Epithelial cell of prostate (primary cell): ENCODE measurements around the gene HYI.
"Not testable (repeated sequence)": the region's sequence is repeated elsewhere in the genome, so short reads cannot be mapped to it uniquely, and the experiment has no call there.

Experiments
- DNase-seq: peaks from one replicate; pipeline ENCODE4 v3.0.0-alpha.2; 2011; ENCODE audit warnings: low read depth, low spot score
- H3K27ac ChIP-seq: fragments of 450-650 bp; 2 replicates; pipeline ENCODE4 v1.5.1; 2017; ENCODE audit warnings: mild to moderate bottlenecking

HYI gene

DNA sequence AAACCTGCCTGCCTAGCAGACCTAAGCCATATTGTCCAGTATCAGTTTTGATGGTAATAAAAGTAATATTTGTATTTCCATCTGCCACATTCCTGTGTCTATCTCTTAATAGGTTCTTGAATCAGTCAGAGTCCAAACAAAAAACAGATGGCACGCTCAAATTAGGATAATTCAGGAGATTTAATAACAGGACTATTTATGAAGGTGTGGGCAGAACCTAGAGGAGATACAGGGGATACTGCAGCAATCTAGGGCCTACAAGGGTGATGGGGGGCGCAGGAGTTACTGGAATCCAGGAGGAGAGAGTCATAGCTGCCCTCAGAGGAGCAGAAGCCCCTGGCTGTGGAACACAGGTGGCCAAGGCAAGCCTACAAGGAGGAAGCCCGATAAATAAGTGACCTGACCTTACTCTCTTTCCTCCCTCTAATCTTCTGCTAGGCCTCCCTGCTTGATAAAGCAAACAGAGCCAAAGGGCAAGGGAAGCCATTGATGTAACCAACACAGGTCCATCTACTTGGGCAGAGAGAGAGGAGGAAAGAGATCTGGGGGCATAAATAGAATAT, 11.9 kb upstream of the HYI start:
- no peak for DNase-seq
- no peak overlapping the region for H3K27ac ChIP-seq

DNA sequence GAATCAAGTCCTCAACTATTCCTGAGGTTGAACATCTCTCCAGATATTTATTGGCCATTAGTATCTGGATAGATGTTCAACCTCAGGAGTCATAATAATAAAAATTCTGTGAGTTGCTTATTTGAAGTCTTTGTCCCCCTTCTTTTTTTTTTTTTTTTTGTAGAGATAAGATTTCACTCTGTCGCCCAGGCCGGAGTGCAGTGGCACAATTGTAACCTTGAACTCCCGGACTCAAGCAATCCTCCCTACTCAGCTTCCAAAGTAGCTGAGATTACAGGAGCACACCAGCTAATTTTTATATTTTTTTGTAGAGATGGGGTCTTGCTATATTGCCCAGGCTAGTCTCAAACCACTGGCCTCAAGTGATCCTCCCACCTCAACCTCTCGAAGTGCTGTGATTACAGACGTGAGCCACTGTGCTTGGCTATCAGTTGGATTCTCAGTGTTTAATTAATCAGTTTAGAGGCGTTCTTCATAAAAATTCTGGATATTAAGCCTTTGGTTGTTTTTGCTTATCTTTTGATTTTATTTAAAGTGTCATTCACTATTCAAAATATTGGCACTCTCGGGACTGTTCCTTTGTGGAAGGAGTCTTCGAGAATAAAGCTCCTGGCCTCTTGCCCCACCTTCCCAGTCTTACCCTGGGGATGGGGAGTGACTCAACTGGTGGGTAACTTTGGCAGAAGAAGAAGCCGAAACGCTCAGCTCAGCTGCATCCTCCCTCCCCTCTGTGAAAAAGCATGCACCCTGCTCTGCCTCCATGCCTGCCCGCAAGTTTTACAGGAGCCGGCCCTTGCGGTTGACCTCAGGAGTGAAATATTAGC, 11.2 kb upstream of the HYI start:
- H3K27ac ChIP-seq = no peak overlapping the region
- DNase-seq = no peak

DNA sequence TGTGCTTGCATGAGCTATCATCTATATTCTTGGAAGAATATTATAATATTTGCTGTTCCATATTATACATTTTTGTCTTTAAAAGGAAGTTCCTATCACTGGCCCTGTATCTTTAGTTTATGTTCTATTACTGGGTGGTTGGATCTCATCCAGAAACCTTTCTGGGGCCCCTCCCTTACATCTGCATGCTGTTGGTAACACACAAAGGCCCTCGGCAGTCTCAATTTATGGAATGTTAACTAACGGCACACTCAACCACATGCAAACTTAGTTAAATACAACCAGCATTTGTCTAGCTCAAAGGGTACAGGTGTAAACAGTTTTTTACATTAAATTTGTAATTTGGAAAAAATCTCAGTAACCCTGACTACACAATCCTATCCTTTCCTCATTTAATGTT, 9.7 kb upstream of the HYI start:
- no peak for DNase-seq
- H3K27ac ChIP-seq = no peak overlapping the region

- no peak overlapping the region for H3K27ac ChIP-seq
- DNase-seq = no peak
Measured at GRCh38 chr1:43460988-43461693, 7.4 kb upstream of the HYI start.

DNA sequence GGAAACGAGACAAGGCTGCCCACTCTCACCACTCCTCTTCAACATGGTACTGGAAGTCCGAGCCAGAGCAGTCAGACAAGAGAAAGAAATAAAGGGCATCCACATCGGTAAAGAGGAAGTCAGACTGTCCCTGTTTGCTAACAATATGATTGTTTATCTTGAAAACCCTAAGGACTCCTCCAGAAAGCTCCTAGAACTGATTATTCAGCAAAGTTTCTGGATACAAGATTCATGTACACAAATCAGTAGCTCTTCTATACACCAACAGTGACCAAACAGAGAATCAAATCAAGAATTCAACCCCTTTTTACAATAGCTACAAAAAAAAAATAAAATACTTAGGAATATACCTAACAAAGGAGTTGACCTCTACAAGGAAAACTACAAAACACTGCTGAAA, 4.6 kb upstream of the HYI start:
- not testable (repeated sequence) for DNase-seq, H3K27ac ChIP-seq

- peak overlapping the region; percentile 85 for H3K27ac ChIP-seq
- DNase-seq = no peak
Measured at GRCh38 chr1:43455213-43455889, 1.6 kb upstream of the HYI start.

- DNase-seq = peak; percentile 62
- peak overlapping the region; percentile 85 for H3K27ac ChIP-seq
Measured at GRCh38 chr1:43454270-43455011, 710 bp upstream of the HYI start.

DNA sequence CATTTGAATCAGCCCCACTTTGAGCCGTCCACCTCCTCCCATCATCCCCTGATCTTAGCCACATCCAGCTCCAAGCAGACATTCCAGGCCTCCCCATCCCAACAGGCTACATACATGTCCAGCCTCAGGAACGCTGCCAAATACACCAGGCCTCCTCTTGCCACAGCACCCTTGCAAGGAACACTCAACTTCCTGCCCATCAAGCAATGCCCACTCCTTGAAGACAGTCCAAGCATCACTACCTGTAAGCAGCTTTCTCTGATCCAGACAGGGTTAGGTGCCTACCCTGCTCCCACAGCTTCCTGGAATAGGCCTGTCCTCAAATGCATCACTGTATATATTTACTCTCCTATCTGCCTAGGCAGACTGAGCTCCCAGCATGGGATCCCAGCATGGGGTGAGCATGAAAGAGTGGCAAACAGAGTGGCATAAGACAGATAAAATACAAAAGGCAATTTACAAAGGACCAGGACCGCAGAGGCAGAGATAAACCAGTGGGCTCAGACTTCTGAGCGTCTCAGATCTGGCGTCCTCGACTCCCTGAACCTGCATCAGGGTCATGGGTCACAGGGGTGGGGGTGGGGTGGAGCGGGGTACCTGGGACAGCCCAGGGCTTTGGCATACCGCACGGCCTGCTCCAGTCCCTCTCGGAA, 816 bp downstream of the HYI start:
- peak overlapping the region; percentile 85 for H3K27ac ChIP-seq
- no peak for DNase-seq

DNA sequence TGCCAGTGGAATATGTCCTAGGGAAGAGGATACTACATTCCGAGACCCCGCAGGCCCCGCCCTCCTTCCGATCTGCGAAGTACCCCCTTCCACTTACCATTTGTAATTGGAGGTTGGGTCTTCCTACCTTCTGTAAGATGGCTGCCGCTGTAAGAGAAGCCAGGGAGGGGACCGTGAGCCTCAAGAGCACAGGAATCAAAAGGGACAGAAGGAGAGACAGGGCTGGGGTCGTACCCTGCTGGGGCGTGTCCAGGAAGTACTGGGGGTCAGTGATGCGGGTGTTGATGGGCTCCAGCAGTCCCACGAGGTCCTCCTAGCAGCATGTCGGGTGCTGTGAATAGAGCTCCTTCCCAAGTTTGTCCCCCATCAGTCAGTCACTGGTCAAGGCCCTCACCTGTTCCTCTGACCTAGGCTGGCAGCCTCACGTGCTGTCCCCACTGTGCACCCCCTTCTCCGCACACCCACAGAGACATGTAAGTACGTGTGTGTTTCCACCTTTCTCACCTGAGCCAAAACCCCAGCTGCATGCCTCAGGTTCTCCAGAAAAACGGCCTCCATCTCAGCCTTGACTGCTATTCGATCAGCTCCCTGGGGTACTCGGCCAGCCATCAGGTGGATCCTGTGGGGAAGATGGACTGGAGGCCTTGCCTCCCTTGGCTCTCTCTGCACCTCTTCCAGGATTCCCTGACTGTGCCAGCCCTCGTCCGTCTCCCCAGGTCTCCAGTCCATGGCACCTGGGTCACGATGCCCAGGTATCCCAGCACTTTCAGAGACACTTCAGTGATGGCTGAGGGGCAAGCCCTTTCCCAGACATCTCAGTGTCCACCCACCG, 1.8 kb downstream of the HYI start:
- no peak overlapping the region for H3K27ac ChIP-seq
- no peak for DNase-seq

- no peak for DNase-seq
Measured at GRCh38 chr1:43451157-43451591, 2.6 kb downstream of the HYI start.

GRCh38 chr1:43450251-43450941, 3.3 kb downstream of the HYI start:
- DNase-seq = no peak
- no peak overlapping the region for H3K27ac ChIP-seq

More at GRCh38 chr1:43451157-43451591, 2.6 kb downstream of the HYI start:
- H3K27ac ChIP-seq = no peak overlapping the region

GRCh38 chr1:43449708-43450069, 4.0 kb downstream of the HYI start:
- no peak overlapping the region for H3K27ac ChIP-seq
- no peak for DNase-seq

- H3K27ac ChIP-seq = no peak overlapping the region
- no peak for DNase-seq
Measured at GRCh38 chr1:43448955-43449707, 4.6 kb downstream of the HYI start.

DNA sequence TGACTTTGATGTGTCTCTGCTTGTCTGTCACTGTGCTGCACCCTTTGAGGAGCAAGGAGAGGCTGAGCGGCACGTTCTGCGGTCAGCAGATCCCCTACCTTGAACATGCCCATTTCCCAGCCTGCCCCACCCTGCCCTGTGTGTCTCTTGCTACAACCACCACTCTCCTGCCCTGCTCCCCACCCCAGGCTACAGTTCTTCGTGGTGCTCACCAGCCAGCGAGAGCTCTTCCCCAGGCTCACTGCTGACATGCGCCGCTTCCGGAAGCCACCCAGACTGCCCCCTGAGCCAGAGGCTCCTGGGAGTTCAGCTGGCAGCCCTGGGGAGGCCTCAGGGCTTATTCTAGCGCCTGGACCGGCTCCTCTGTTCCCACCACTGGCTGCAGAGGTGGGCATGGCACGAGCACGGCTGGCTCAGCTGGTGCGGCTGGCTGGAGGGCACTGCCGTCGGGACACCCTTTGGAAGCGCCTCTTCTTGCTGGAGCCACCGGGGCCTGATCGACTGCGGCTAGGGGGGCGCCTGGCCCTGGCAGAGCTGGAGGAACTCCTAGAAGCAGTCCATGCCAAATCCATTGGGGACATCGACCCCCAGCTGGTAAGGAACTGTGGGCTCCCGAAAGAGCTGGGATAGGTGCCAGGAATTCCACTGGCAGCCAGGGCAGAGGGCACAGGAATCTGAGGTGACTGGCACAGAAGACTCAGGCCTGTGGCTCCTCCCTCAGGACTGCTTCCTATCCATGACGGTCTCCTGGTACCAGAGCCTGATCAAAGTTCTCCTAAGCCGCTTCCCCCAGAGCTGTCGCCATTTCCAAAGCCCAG, 5.6 kb downstream of the HYI start:
- no peak overlapping the region for H3K27ac ChIP-seq
- no peak for DNase-seq

GRCh38 chr1:43446881-43447835, 6.6 kb downstream of the HYI start:
- H3K27ac ChIP-seq = no peak overlapping the region

DNA sequence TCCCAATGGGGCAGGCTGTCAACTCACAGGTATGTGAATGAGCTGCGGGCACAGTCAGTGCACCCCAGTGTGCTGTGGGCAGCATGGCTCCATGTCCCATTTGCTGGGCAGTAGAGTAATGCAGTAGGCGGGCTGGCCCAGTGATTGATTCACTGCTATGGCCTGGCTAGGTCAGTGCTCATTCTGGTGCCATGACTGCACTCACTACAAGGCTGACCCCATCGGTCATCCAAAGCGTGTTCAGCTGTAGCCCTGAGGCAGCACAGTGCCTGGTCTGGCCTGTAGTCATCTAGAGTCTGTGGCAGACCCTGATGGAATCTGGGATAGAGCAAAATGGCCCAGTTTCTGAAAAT, 7.4 kb downstream of the HYI start:
- DNase-seq = no peak
- no peak overlapping the region for H3K27ac ChIP-seq

More at GRCh38 chr1:43446881-43447835, 6.6 kb downstream of the HYI start:
- no peak for DNase-seq
